Erythroblast (primary cell): Measurements from ENCODE around the gene KCNH2.

Source experiments
- DNase-seq, 2 experiments: peaks; one replicate each; lab custom pipeline; 2025; lab: John Stamatoyannopoulos, UW
- GATA1 ChIP-seq: IDR thresholded peaks from 2 replicates; pipeline ENCODE4 v1.6.1; 2011; ENCODE audit warnings: low read depth, mild to moderate bottlenecking, control low read depth, low read length, moderate library complexity
- POLR2A ChIP-seq: IDR thresholded peaks from 2 replicates; pipeline ENCODE4 v1.6.1; 2011; ENCODE audit warnings: mild to moderate bottlenecking, low read length

KCNH2 gene

DNA sequence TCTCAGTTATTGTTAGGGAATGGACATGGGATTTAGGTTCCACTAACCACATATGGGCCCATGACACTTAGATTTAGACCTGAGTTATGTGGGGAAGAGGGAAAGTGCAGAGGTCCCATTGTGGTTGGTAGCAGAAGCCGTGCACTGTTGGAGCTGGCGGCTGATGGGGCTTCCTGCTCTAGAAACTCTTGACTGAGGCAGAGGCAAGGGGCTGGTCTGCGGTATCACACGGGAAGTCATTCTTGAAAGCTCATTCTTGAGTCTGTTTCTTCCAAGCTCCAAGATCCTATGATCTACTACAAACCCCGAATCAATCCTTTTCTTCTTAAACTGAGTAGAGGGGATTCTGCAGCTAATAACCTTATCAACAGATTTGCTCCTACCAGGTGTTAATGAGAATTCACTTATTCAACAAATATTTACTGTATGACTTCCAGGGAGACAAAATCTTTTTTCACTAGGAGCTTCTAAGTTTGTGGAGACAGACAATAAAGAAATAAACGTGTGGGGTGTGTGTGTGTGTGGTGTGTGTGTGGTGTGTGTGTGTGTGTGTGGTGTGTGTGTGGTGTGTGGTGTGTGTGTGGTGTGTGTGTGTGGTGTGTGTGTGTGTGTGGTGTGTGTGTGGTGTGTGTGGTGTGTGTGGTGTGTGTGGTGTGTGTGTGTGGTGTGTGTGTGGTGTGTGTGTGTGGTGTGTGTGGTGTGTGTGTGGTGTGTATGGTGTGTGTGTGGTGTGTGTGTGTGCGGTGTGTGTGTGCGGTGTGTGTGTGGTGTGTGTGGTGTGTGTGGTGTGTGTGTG, 68.7 kb downstream of the KCNH2 start:
- TF ChIP-seq POLR2A (no peak), GATA1 (no peak)
- no peak for DNase-seq

DNA sequence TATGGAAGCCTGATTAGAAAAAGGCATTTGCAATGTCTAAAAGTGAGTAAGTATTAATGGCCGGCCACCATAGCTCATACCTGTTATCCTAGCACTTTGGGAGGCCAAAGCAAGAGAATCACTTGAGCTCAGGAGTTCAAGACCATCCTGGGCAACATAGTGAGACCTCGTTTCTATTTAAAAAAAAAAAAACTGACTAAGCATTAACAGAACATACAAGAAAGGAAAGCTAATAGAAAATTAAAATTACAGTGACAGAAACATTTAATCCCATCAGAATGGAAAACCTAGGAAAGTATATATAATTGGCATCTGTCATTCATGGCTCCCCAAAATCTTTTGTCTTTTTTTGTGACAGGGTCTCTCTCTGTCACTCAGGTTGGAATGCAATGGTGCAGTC, 69.9 kb downstream of the KCNH2 start:
- TF ChIP-seq POLR2A (no peak), GATA1 (no peak)
- no peak for DNase-seq

DNA sequence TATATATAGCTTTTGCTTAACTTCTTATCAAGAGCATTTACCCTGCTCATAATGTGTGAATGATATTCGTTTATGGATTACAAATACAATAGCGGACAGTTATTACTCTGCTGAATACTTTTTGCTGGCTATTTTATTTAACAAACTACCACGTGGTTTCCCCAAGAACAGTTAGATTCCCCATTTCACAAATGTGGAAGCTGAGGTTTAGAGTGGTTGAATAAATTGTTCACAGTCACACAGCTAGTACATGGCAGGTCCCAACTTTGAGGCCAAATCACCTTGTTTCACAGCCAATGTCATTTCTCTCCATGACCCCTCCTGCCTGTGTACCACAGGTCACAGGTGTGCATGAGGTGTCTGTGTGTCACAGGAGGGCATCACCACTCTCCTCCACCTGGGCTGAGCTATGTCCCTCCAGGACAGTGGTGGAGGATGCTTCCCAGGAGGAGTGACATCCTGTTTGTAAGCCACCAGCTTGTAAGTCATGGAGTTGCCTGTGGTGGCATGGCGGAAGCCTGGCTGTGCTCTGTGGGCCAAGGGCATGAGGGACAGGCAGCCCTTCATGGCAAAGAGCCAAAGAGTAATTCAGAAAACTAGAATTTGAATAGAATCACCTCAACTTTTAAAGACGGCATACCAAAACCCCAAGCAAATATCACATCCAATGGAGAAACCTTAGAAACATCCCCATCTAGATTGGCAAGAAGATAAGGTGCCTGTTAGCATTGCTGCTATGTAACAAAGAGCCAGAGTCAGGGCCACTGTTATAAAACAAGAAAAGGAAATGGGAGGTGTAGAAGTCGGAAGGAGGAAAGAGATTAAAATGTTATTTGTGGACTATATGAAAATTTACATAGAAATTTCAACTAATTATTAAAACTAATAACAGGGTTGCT, 73.9 kb downstream of the KCNH2 start:
- no peak for DNase-seq
- TF ChIP-seq GATA1 = no peak
- TF ChIP-seq POLR2A = no peak

DNA sequence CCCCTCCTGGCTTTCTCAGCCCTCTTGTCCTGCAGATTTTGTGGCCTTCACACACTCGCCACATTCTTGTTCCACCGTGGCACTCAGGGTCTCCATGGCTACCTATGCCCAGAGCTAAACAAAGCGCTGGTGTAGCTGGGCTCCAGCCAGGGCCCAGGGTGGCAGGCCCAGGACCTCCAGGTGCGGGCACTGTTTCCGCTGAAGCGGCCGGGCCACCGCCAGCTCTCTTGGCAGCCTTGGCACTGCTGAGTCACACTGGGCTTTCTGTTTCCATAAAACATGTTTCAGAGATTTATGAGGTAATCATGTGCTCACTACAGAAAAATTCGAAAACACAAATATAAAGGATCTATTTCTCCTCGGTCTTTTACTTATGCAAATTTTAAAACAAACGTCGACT, 74.5 kb downstream of the KCNH2 start:
- TF ChIP-seq GATA1 (no peak), POLR2A (no peak)
- no peak for DNase-seq

DNA sequence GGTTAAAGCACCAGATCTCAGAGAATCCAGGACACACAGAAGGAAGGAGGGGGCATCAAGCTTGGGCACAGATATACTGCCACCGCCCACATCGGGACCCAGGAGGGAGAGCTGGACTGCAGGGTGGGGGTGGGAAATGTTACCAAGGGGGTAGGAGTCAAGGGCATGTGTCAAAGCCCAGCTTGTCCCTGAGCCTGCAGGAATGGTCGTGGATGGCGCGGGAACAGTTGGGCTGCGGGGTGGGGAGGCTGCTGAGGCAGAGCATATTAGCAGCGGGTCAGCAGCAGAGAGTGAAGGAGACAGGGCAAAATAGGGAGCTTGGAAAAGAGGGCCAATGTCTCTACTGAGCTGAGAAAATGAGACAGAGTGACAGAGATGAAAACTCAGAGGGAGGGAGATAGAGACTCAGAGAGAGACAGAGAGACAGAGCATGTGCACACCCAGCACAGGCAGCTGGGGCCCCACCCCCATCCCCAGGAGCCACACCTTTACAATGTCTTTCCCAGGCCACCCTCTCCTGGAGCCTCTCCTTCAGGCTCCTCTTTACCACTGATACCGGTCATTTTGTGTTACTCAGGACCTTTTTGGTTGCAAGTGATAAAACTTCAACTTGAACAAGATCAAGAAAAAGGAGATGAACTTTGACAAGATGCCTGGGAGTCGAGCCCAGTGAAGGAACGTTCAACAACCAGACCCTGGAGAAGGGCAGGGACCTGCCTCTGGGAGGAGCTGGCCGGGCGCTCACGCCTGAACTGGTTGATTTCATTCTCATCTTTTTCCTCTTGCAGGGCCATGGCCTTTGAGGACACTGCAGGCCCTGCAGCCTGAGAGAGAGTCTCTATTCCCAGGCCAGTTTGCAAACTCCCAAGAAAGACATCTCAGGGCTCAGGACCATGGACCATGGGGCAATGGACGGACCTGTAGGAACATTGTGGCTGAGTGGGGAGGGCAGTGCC, 75.8 kb downstream of the KCNH2 start:
- no peak for TF ChIP-seq GATA1
- TF ChIP-seq POLR2A = no peak
- DNase-seq = no peak

DNA sequence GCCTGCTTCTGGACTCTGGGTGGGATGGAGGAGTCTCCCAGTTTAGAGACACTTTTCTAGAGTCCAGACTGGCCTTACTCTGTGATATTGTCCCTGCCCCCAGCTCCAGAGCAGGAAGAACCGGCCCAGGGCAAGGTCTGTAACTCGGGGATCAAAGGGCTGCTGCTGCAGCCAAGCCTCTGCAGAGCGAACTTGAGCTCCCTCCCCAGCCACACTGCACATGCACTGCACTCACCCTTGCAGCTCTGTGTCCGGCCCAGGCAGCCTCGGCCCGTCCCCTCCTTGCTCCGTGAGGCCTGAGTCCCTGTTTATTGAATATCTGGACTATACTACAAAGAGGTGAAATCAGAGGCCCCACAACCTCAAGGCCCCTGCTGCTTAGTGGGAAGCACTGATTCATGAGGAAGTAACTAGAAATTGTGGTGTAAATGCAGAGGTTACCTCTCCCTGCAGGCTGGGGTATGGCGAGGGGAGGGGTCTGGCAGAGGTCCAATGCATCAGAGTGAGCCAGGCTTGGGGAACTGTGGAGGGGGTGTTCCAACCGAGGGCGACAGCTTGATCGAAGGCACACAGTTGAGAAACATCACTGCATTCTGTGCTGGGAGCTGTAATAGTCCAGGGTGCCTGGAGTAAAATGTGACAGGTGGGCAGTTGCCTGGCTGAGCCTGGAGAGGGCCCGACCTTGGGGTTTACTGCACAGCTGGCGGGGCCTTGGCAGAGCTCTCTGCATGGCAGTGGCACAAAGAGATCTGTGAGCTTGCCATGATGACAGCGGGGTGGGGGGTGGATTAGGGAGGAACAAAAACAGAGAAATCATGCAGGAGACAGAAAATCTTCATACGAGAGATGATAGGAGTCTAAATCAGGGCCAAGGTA, 76.7 kb downstream of the KCNH2 start:
- DNase-seq = no peak
- no peak for TF ChIP-seq GATA1
- no peak for TF ChIP-seq POLR2A

DNA sequence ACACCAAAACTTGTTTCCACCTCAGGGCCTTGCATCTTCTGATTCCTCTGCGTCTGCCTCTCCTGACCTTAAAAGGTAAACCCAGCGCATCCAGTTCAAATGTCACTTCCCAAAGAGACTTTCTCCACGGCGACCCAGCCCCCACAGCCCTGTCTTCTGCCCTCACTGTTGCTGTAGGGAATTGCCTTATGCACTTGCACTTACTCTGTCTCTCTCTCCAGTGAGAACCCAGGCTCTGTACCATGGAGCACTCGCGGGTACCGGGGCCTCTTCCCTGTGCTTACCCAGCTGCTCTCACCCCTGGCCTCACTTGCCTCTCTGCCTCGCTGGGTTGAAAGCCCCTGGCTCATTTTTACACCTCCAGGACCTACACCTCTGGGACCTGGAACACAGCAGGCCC, 77.4 kb downstream of the KCNH2 start:
- no peak for DNase-seq
- TF ChIP-seq POLR2A = no peak
- TF ChIP-seq GATA1 = no peak

DNA sequence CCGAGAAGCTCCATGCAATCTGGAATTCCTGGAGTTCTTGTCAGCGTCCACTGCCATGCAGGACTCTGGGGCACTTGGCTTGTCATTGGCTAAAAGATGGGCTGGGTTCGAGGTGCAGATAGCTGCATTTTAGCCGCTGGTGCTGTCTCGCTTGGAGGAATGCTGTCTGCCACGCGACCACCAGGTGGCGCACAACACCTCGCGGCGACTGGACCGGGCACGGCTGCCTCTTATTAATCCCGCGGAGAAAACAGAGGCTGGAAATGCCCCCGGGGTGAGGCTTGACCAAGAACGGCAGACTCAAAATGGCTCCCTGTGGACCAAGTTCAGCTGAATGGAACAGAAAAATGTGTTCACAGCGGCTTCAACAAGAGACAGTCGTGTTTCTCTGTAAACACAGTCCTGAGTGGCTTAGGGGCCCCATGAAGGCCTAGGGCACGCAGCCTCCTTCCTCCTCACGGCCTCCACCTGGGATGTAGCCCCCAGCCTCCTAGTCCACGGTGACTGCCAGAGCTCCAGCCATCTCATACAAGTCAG, 79.6 kb downstream of the KCNH2 start:
- DNase-seq = peak; percentile 79 to 89
- no peak for TF ChIP-seq POLR2A
- no peak for TF ChIP-seq GATA1

DNA sequence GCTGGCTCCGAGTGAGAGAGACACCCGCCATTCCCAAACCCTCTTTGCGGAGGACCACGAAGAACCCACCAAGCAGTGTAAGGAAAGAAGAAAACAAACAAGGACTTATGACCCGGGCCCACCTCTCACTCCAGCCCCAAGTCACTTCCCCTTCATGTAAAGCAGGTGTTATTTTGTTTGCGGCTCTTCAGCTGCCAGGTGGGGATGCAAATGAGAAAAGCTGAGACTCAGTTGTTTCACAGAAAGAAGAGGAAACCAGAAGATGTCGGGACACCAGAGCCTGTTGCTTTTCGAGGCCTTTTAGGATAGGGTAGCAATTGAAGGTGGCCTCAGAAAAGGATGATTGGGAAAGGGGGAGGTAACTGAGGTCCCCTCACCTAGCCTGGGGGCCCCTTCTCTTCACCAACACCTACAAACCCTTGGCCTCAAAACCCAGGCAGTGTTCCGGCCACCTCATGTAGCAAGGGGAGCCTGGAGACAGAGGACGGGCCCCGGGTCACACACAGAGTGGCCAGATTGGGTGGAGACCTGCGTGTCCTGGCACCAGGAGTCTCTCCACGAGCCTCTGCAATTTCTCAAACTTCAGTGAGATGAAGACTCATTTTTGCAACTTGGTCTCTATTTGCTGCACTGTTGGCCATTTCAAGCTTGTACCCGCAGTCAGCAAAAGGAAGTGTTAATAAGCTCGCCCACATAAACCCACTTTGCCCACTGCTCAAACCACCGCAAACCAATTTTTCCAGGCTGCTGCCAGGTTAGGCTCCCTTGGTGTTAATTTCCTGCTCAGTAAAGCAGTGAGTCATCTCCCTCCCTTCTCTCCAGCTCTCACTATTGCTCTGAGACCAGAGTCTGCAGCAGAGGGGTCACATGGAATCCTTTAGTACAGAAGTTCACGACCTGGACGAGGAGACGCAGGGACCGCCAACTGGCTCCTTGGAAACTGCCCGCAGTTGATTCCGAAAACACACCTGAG, 80.3 kb downstream of the KCNH2 start:
- TF ChIP-seq POLR2A = no peak
- no peak for TF ChIP-seq GATA1
- no peak for DNase-seq

DNA sequence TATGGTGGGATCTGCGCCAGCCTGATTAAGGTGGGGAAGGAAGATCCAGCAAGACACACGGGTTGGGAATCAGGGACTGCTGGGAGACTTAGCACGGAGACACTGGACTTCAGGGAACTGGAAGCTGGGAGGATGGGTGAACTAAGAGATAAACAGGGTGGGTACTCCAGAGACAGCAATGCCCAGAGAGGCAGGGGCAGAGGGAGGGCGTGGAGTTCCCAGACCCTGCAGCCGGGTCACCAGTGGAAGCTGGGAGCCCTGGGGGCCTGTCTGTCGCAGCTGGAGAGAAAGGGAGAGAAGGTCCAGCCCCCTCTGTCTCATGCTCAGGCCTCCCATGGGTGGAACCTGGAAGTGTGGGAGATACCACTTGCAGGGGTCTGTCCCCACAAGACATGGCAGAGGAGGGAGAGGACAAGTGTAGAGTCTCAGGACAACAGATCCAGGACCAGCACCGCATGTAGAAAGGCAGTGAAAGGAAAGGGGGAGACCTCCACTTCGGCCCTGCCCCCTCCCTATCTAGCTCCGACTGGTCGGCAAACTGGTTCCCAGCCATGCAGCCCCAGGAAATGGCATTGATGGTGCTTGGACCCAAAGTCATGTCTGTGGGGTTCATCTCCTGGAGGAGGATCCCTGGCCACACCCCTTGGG, 81.4 kb downstream of the KCNH2 start:
- no peak for TF ChIP-seq POLR2A
- TF ChIP-seq GATA1 = no peak
- DNase-seq = no peak

DNA sequence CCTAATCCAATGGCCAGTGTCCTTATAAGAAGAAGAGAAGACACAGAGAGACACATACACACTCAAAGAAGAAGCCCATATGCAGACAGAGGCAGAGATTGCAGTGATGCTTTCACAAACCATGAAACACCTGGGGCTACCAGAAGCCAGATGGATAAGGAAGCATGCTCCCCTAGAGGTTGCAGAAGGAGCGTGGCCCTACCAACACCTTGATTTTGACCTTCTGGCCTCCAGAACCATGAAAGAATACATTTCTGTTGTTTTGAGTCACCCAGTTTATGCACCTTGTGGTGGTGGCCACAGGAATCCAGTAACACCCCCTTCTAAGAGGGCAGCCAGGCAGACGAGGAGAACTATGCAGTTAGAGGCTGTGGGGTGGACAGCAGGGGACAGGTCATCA, 82.3 kb downstream of the KCNH2 start:
- DNase-seq = no peak
- TF ChIP-seq POLR2A (no peak), GATA1 (no peak)
